T-cell (primary cell): ENCODE measurements around the gene WDR72. TPM values are rescaled to one million over a fixed set of nuclear protein-coding genes. Genes with fewer than 3 reads are reported as not detected.
"Not testable (repeated sequence)": the region's sequence is repeated elsewhere in the genome, so short reads cannot be mapped to it uniquely, and the experiment has no call there.

ENCODE experiments used
- ATAC-seq, 4 experiments: fragments of 200-7000 bp in 3 of 4; fragments of 150-1000 bp in 1 of 4; cut with Tn5 transposase; replicated peaks in 1 of 4; 1 replicate in 3 of 4; 2 replicates in 1 of 4; pipeline ENCODE4 v1.10.0; 2021; ENCODE audit warnings: moderate library complexity in 3 of 4, mild to moderate bottlenecking in 2 of 4, moderate number of reproducible peaks in 1 of 4
- CTCF ChIA-PET, 2 donors: fragments of 300-600 bp; sonication (Branson Sonifier 250); formaldehyde crosslinking; loops; one replicate each; lab custom pipeline; 2022; ENCODE audit warnings: antibody characterized with exemption in 2 of 2; lab: Charles Lee
- POLR2A ChIA-PET, 2 donors: fragments of 300-600 bp; sonication (Branson Sonifier 250); formaldehyde crosslinking; loops; one replicate each; lab custom pipeline; 2022; ENCODE audit warnings: antibody characterized with exemption in 2 of 2; lab: Charles Lee
- DNase-seq, 35 experiments: peaks; one replicate each; pipeline versions ENCODE4 v3.0.0 to v3.0.0-alpha.2; 2013 to 2023
- H3K27ac ChIP-seq: one replicate; pipeline ENCODE4 v1.5.1; 2013; ENCODE audit warnings: low read length
- H3K27me3 ChIP-seq, 2 experiments: replicated peaks in 1 of 2; 1 replicate in 1 of 2; 2 replicates in 1 of 2; pipeline versions ENCODE4 v1.6.1 to v1.7.0; 2013; ENCODE audit warnings: low read length in 1 of 2, mixed read lengths in 1 of 2; ENCODE audit not compliant: control insufficient read depth in 2 of 2, insufficient read depth in 2 of 2; ENCODE audit errors: extremely low read depth in 1 of 2
- H3K36me3 ChIP-seq, 2 donors: 1 replicate in 1 of 2; 2 replicates in 1 of 2; pipeline versions ENCODE4 v1.6.1 to v1.7.0; 2013; ENCODE audit warnings: low read length in 1 of 2; ENCODE audit not compliant: control insufficient read depth in 2 of 2, insufficient read depth in 1 of 2; ENCODE audit errors: extremely low read depth in 1 of 2
- H3K4me1 ChIP-seq, 2 experiments: 1 replicate in 1 of 2; 2 replicates in 1 of 2; pipeline versions ENCODE4 v1.6.1 to v1.7.0; 2013; ENCODE audit warnings: low read length in 2 of 2, mixed read lengths in 1 of 2; ENCODE audit not compliant: insufficient read depth in 2 of 2, control insufficient read depth in 1 of 2; ENCODE audit errors: extremely low read depth in 1 of 2
- H3K4me3 ChIP-seq, 2 donors: 1 replicate in 1 of 2; 2 replicates in 1 of 2; pipeline versions ENCODE4 v1.5.1 to v1.7.0; 2013; ENCODE audit warnings: mild to moderate bottlenecking in 2 of 2, low read length in 1 of 2, moderate library complexity in 1 of 2; ENCODE audit not compliant: control insufficient read depth in 1 of 2; ENCODE audit errors: extremely low read depth in 1 of 2
- H3K9me3 ChIP-seq: 2 replicates; pipeline ENCODE4 v1.7.0; 2013
- H3K27ac Mint-ChIP-seq, 2 donors: one replicate each; pipeline ENCODE4 v1.8.0; 2020 to 2021; ENCODE audit warnings: mild to moderate bottlenecking in 2 of 2, mixed read lengths in 2 of 2
- H3K27me3 Mint-ChIP-seq, 2 donors: one replicate each; pipeline ENCODE4 v1.8.0; 2021 to 2022; ENCODE audit warnings: mixed read lengths in 2 of 2
- H3K36me3 Mint-ChIP-seq: one replicate; pipeline ENCODE4 v1.8.0; 2021; ENCODE audit warnings: mixed read lengths
- H3K4me1 Mint-ChIP-seq, 3 donors: one replicate each; pipeline ENCODE4 v1.8.0; 2020 to 2022; ENCODE audit warnings: mixed read lengths in 3 of 3, mild to moderate bottlenecking in 1 of 3
- H3K4me3 Mint-ChIP-seq, 3 donors: one replicate each; pipeline ENCODE4 v1.8.0; 2020 to 2022; ENCODE audit warnings: mild to moderate bottlenecking in 3 of 3, mixed read lengths in 3 of 3, moderate library complexity in 3 of 3
- H3K9me3 Mint-ChIP-seq, 3 donors: one replicate each; pipeline ENCODE4 v1.8.0; 2020 to 2022; ENCODE audit warnings: mixed read lengths in 3 of 3
- WGBS: methylation state at CpG from one replicate; pipeline ENCODE4 v1.1.5; 2013; ENCODE audit warnings: missing lambda C conversion rate; ENCODE audit not compliant: insufficient coverage; 5-methylcytosine and 5-hydroxymethylcytosine counted together
- total RNA-seq, 35 experiments: library from RNA in 6 of 35; stranded (reverse) in 6 of 35; fragments of 120-200 nt in 1 of 35; gene quantifications; one replicate each; pipeline versions ENCODE4 v1.2.1 to v1.2.4 and lab custom pipeline; 2013 to 2026

WDR72 gene
- total RNA-seq, 5 donors from 2014 or later (not counting 1 experiment from before 2014, with no cell fraction given), result not detected

- Mint-ChIP-seq H3K9me3 (peaks cover 0 to 5% (median 0%) of the 10 kb centered on the region in 3 donors), H3K27me3 (peaks cover 0 to 2% of the 10 kb centered on the region in 2 donors), H3K4me1 (no peaks in the 10 kb centered on the region), H3K4me3 (no peak overlapping the region), H3K27ac (no peak overlapping the region), H3K36me3 (no peaks in the 10 kb centered on the region)
- Histone ChIP-seq H3K9me3 (no peaks in the 10 kb centered on the region), H3K4me3 (no peak overlapping the region), H3K27ac (no peak overlapping the region), H3K4me1 (no peaks in the 10 kb centered on the region), H3K36me3 (no peaks in the 10 kb centered on the region), H3K27me3 (no peaks in the 10 kb centered on the region)
- CTCF ChIA-PET, result no interaction called here
- ATAC-seq (no peak), DNase-seq (no peak)
- POLR2A ChIA-PET, result interaction anchor here in 1 of 2 donors (0.6 kb wide), 1 partner anchor 655 kb away, joined by 5 read pairs; no protein-coding TSS in a partner anchor
- WGBS, result no CpG with 5 or more reads among the region's 1 CpG
Observed at GRCh38 chr15:53558384-53558783, 201.1 kb downstream of the WDR72 start.

- ATAC-seq, result no peak
- POLR2A ChIA-PET, result no interaction called here
- H3K4me1 Mint-ChIP-seq, result no peaks in the 10 kb centered on the region
Observed at GRCh38 chr15:53555226-53555625, 204.2 kb downstream of the WDR72 start.

DNA sequence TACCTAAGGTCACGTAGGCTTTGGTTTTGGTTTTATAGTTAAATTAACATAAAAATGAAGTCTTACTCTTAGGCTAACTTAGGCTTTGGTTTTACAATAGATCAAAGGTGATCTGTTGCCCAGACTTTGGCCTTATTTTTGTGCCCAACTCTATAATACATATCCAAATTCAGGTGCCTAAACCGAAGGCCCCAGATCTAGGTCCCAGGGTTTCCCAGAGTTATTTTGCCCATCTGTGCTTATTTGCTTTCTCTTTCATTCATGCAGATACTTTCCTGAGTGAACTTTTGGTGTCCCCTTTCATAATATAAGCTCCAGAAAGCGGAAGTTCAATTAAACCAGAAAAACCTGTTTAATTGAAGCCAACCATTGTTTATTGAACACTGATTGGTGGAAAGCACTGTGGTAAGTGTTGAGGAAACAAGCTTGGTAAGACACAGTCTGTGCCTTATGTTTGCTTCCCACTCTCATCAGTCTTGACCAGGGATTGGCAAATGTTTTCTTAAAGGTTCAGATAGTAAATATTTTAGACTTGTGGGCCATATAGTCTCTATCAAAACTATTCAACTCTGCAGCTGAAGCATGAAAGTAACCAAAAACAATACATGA, 209.7 kb downstream of the WDR72 start:
- Mint-ChIP-seq H3K4me3 (no peak overlapping the region), H3K27ac (no peak overlapping the region), H3K9me3 (peaks cover 0 to 5% (median 5%) of the 10 kb centered on the region in 3 donors), H3K36me3 (no peaks in the 10 kb centered on the region), H3K27me3 (peaks cover 0 to 2% of the 10 kb centered on the region in 2 donors), H3K4me1 (no peaks in the 10 kb centered on the region)
- DNase-seq, result no peak
- no peaks in the 10 kb centered on the region for H3K9me3 ChIP-seq
- POLR2A ChIA-PET, result no interaction called here
- H3K4me3 ChIP-seq, result no peak overlapping the region
- no peaks in the 10 kb centered on the region for H3K27me3 ChIP-seq
- no peak overlapping the region for H3K27ac ChIP-seq
- no CpG with 5 or more reads among the region's 3 CpGs for WGBS
- no peak for ATAC-seq
- CTCF ChIA-PET, result interaction anchor here in 1 of 2 donors (0.6 kb wide), 1 partner anchor 51 kb away, joined by 3 read pairs; no protein-coding TSS in a partner anchor
- H3K4me1 ChIP-seq, result no peaks in the 10 kb centered on the region
- no peaks in the 10 kb centered on the region for H3K36me3 ChIP-seq

More at GRCh38 chr15:53555226-53555625, 204.2 kb downstream of the WDR72 start:
- Histone ChIP-seq H3K4me1 (no peaks in the 10 kb centered on the region), H3K27me3 (no peaks in the 10 kb centered on the region), H3K36me3 (no peaks in the 10 kb centered on the region), H3K27ac (no peak overlapping the region), H3K9me3 (no peaks in the 10 kb centered on the region), H3K4me3 (no peak overlapping the region)
- peaks cover 0 to 5% (median 0%) of the 10 kb centered on the region in 3 donors for H3K9me3 Mint-ChIP-seq
- no peak overlapping the region for H3K27ac Mint-ChIP-seq
- DNase-seq, result no peak
- 3% methylated on average over 5 of the region's 7 CpGs for WGBS
- CTCF ChIA-PET, result no interaction called here
- H3K27me3 Mint-ChIP-seq, result peaks cover 0 to 2% of the 10 kb centered on the region in 2 donors
- H3K4me3 Mint-ChIP-seq, result no peak overlapping the region
- no peaks in the 10 kb centered on the region for H3K36me3 Mint-ChIP-seq

DNA sequence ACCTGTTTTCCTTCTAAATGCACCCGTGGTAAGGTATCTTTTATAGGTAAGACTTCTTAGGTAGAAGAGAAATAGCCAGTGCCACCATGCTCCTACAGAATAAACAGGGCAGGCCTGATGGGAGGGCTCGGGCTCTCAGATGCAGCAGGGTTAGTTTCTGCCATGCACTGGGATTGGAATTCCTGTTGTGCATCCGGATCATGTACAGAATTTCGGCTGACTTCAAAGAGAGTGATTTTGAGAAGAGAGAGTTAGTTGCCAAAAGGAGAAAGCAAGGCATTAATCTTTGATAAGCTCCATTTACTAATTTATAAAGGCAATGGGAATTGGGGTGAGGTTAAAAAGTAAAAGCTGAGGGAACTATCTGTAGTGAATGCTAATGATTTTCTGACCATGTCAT, 211.2 kb downstream of the WDR72 start:
- Mint-ChIP-seq H3K27ac (no peak overlapping the region), H3K4me1 (no peaks in the 10 kb centered on the region), H3K36me3 (no peaks in the 10 kb centered on the region), H3K9me3 (peaks cover 0 to 5% (median 3%) of the 10 kb centered on the region in 3 donors), H3K4me3 (no peak overlapping the region), H3K27me3 (no peaks in the 10 kb centered on the region)
- no peak for ATAC-seq
- H3K4me1 ChIP-seq, result no peaks in the 10 kb centered on the region
- CTCF ChIA-PET, result no interaction called here
- no peak overlapping the region for H3K4me3 ChIP-seq
- no peak overlapping the region for H3K27ac ChIP-seq
- WGBS, result no CpG with 5 or more reads among the region's 4 CpGs
- H3K36me3 ChIP-seq, result no peaks in the 10 kb centered on the region
- H3K27me3 ChIP-seq, result no peaks in the 10 kb centered on the region
- H3K9me3 ChIP-seq, result no peaks in the 10 kb centered on the region
- POLR2A ChIA-PET, result no interaction called here
- DNase-seq, result no peak

- H3K27me3 ChIP-seq, H3K27ac Mint-ChIP-seq, H3K9me3 ChIP-seq, ATAC-seq, H3K4me1 Mint-ChIP-seq, H3K27ac ChIP-seq, H3K36me3 ChIP-seq, DNase-seq, POLR2A ChIA-PET, H3K36me3 Mint-ChIP-seq, H3K4me3 Mint-ChIP-seq, H3K27me3 Mint-ChIP-seq, H3K4me1 ChIP-seq, H3K9me3 Mint-ChIP-seq, H3K4me3 ChIP-seq: not testable (repeated sequence)
- 95% methylated on average over 21 of the region's 34 CpGs for WGBS
- CTCF ChIA-PET, result interaction anchor here in 1 of 2 donors (0.7 kb wide), 1 partner anchor 600 kb away, joined by 4 read pairs; no protein-coding TSS in a partner anchor
Observed at GRCh38 chr15:53540626-53541300, 218.7 kb downstream of the WDR72 start.

- POLR2A ChIA-PET, result no interaction called here
- no peaks in the 10 kb centered on the region for H3K9me3 ChIP-seq
- CTCF ChIA-PET, result interaction anchor here in 1 of 2 donors (0.7 kb wide), 1 partner anchor 599 kb away, joined by 4 read pairs; no protein-coding TSS in a partner anchor
- Mint-ChIP-seq H3K36me3 (no peaks in the 10 kb centered on the region), H3K4me3 (no peak overlapping the region), H3K27me3 (no peaks in the 10 kb centered on the region), H3K9me3 (peaks cover 3 to 5% (median 3%) of the 10 kb centered on the region in 3 donors), H3K27ac (no peak overlapping the region), H3K4me1 (no peaks in the 10 kb centered on the region)
- no peaks in the 10 kb centered on the region for H3K36me3 ChIP-seq
- H3K4me1 ChIP-seq, result no peaks in the 10 kb centered on the region
- no peak overlapping the region for H3K4me3 ChIP-seq
- no peak for ATAC-seq
- no peak for DNase-seq
- H3K27ac ChIP-seq, result no peak overlapping the region
- WGBS, result no CpG with 5 or more reads among the region's 3 CpGs
- no peaks in the 10 kb centered on the region for H3K27me3 ChIP-seq
Observed at GRCh38 chr15:53539878-53540277, 219.6 kb downstream of the WDR72 start.
